ENCODE measurements around the gene ERBB2. TPM values are rescaled to one million over a fixed set of nuclear protein-coding genes. Genes with fewer than 3 reads are reported as not detected.

The ERBB2 gene
- total RNA-seq, 1 donor from 2014 or later = 14.5 TPM

GRCh38 chr17:39672522-39673334 lies 27.1 kb upstream of the ERBB2 start:
- no peaks in the 10 kb centered on the region for H3K36me3 Mint-ChIP-seq (ENCODE audit: unreplicated experiment)
- no peaks in the 10 kb centered on the region for H3K4me1 Mint-ChIP-seq (ENCODE audit: low read depth, unreplicated experiment)
- TF ChIP-seq, protein P1, sequence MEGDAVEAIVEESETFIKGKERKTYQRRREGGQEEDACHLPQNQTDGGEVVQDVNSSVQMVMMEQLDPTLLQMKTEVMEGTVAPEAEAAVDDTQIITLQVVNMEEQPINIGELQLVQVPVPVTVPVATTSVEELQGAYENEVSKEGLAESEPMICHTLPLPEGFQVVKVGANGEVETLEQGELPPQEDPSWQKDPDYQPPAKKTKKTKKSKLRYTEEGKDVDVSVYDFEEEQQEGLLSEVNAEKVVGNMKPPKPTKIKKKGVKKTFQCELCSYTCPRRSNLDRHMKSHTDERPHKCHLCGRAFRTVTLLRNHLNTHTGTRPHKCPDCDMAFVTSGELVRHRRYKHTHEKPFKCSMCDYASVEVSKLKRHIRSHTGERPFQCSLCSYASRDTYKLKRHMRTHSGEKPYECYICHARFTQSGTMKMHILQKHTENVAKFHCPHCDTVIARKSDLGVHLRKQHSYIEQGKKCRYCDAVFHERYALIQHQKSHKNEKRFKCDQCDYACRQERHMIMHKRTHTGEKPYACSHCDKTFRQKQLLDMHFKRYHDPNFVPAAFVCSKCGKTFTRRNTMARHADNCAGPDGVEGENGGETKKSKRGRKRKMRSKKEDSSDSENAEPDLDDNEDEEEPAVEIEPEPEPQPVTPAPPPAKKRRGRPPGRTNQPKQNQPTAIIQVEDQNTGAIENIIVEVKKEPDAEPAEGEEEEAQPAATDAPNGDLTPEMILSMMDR (IDR thresholded peaks at IDR 0.05; ENCODE audit: partially characterized antibody, unreplicated experiment) = peak; percentile 28
- no peak overlapping the region for H3K27ac Mint-ChIP-seq (ENCODE audit: unreplicated experiment)
- no peak for DNase-seq
- peaks cover 5% of the 10 kb centered on the region for H3K27me3 Mint-ChIP-seq (ENCODE audit: unreplicated experiment)
- H3K9me3 Mint-ChIP-seq (ENCODE audit: unreplicated experiment) = peaks cover 4% of the 10 kb centered on the region
- H3K4me3 Mint-ChIP-seq (ENCODE audit: unreplicated experiment) = no peak overlapping the region

DNA sequence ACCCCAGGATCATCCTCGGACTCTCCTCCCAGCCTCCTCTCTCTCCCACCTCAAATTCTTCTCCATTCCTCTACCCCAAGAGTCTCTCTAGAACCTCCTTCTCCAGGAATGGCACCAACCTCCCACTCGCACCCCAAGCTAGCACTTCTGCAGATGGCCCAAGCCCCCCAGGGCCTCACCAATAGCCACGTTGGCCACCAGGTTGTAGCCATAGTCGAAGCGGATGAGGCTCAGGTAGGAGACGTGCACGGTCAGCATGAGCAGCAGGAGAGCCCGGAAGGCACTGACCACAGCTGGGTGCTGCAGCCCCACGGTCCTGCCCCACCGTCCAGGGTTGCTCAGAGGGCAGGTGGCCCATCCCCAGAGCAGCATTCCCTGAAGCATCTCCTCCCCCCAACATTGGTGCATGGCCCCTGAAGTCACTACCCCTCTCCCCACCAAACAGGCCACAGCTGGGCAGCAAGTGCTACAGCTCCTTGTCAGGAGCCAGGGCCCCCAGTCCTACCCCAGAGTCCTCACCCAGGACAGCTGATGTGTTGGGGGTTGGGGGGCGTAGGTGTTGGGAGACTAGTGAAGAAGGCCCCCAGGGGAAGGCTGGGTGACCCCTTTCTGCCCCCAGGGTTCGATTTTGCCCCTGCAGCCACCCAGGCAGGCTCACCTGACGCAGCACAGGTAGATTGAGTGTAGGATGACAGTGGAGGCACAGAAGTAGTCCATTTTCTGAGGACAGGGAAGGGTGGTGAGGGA lies 26.4 kb upstream of the ERBB2 start:
- no peak for DNase-seq
- TF ChIP-seq, protein P1 (IDR thresholded peaks at IDR 0.05; ENCODE audit: partially characterized antibody, unreplicated experiment) = no peak
- Mint-ChIP-seq H3K27me3 (ENCODE audit: unreplicated experiment) (peaks cover 5% of the 10 kb centered on the region), H3K4me1 (ENCODE audit: low read depth, unreplicated experiment) (no peaks in the 10 kb centered on the region), H3K36me3 (ENCODE audit: unreplicated experiment) (no peaks in the 10 kb centered on the region), H3K27ac (ENCODE audit: unreplicated experiment) (no peak overlapping the region), H3K9me3 (ENCODE audit: unreplicated experiment) (peaks cover 3% of the 10 kb centered on the region), H3K4me3 (ENCODE audit: unreplicated experiment) (no peak overlapping the region)

DNA sequence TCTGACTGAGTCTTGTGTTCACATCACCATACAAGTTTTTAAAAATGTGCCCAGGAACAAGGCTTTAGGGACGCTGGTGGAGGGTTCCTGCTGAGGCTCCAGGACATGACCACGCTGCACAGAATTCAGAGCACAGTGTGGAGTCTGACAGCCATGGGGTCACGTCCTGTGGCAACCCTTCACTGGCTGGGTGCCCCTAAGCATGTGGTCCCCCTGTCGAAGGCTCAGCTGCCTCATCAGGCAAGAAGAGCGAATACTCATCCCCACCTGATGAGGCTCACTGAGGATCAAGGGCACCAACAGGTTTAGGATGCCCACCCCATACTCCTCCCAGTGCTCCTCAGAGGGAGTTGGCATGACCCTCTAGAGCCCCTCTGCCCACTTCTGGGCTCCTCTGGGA lies 25.7 kb upstream of the ERBB2 start:
- TF ChIP-seq, protein P1 (IDR thresholded peaks at IDR 0.05; ENCODE audit: partially characterized antibody, unreplicated experiment) = no peak
- no peak overlapping the region for H3K27ac Mint-ChIP-seq (ENCODE audit: unreplicated experiment)
- no peaks in the 10 kb centered on the region for H3K4me1 Mint-ChIP-seq (ENCODE audit: low read depth, unreplicated experiment)
- H3K36me3 Mint-ChIP-seq (ENCODE audit: unreplicated experiment) = no peaks in the 10 kb centered on the region
- no peaks in the 10 kb centered on the region for H3K9me3 Mint-ChIP-seq (ENCODE audit: unreplicated experiment)
- H3K4me3 Mint-ChIP-seq (ENCODE audit: unreplicated experiment) = no peak overlapping the region
- peaks cover 5% of the 10 kb centered on the region for H3K27me3 Mint-ChIP-seq (ENCODE audit: unreplicated experiment)
- DNase-seq = no peak

GRCh38 chr17:39674702-39675389 lies 25.0 kb upstream of the ERBB2 start:
- Mint-ChIP-seq H3K36me3 (ENCODE audit: unreplicated experiment) (no peaks in the 10 kb centered on the region), H3K27ac (ENCODE audit: unreplicated experiment) (no peak overlapping the region), H3K27me3 (ENCODE audit: unreplicated experiment) (peaks cover 3% of the 10 kb centered on the region), H3K9me3 (ENCODE audit: unreplicated experiment) (no peaks in the 10 kb centered on the region), H3K4me1 (ENCODE audit: low read depth, unreplicated experiment) (no peaks in the 10 kb centered on the region), H3K4me3 (ENCODE audit: unreplicated experiment) (no peak overlapping the region)
- TF ChIP-seq, protein P1 (IDR thresholded peaks at IDR 0.05; ENCODE audit: partially characterized antibody, unreplicated experiment) = no peak
- DNase-seq = no peak
